SJCRH30 (cell line): ENCODE data around the gene VAPA. TPM values are rescaled to one million over a fixed set of nuclear protein-coding genes. Genes with fewer than 3 reads are reported as not detected.

ENCODE experiments used
- DNase-seq, 2 experiments: peaks; one replicate each; pipeline ENCODE4 v3.0.0-alpha.2; 2015 to 2020
- H3K27ac ChIP-seq: fragments of 250-450 bp; sonication (Bioruptor Pico); 2 replicates; pipeline ENCODE4 v1.5.1; 2020; ENCODE audit warnings: mild to moderate bottlenecking, moderate library complexity
- H3K27me3 ChIP-seq: fragments of 250-450 bp; sonication (Bioruptor Pico); 2 replicates; pipeline ENCODE4 v1.5.1; 2020; ENCODE audit warnings: mild to moderate bottlenecking, moderate library complexity
- H3K36me3 ChIP-seq: fragments of 250-450 bp; sonication (Bioruptor Pico); 2 replicates; pipeline ENCODE4 v1.5.1; 2020; ENCODE audit warnings: mild to moderate bottlenecking, moderate library complexity
- H3K4me1 ChIP-seq: fragments of 250-450 bp; sonication (Bioruptor Pico); 2 replicates; pipeline ENCODE4 v1.5.1; 2020; ENCODE audit warnings: mild to moderate bottlenecking, moderate library complexity
- H3K4me3 ChIP-seq: fragments of 250-450 bp; sonication (Bioruptor Pico); 2 replicates; pipeline ENCODE4 v1.5.1; 2020; ENCODE audit warnings: mild to moderate bottlenecking, moderate library complexity
- H3K9me3 ChIP-seq: fragments of 250-450 bp; sonication (Bioruptor Pico); replicated peaks from 2 replicates; pipeline ENCODE4 v1.5.1; 2020; ENCODE audit warnings: mild to moderate bottlenecking, moderate library complexity
- total RNA-seq: library from RNA; depleted of rRNA; stranded (reverse); fragments of >200 nt; shearing (Covaris generic); gene quantifications from 2 replicates; pipeline ENCODE4 v1.2.3, GENCODE V29; 2014; rRNA removed

The VAPA gene
- 154 and 164 TPM in 2 replicates for total RNA-seq

- H3K9me3 ChIP-seq = no peaks in the 10 kb centered on the region
- H3K36me3 ChIP-seq = no peaks in the 10 kb centered on the region
- H3K27ac ChIP-seq = peak within 1 kb of the TSS; percentile 94
- peaks cover 3% of the 10 kb centered on the region; the same call in 1 of the 2 replicates for H3K4me1 ChIP-seq
- peak; percentile 87 to 90 for DNase-seq
- peak within 1 kb of the TSS; percentile 98 for H3K4me3 ChIP-seq
- H3K27me3 ChIP-seq = no peaks in the 10 kb centered on the region
These were observed at the start of gene VAPA for GRCh38 chr18:9913526-9914333. TSS of gene VAPA (plus strand) at chr18:9914016. CDS start at chr18:9914257, 241 bp downstream.

DNA sequence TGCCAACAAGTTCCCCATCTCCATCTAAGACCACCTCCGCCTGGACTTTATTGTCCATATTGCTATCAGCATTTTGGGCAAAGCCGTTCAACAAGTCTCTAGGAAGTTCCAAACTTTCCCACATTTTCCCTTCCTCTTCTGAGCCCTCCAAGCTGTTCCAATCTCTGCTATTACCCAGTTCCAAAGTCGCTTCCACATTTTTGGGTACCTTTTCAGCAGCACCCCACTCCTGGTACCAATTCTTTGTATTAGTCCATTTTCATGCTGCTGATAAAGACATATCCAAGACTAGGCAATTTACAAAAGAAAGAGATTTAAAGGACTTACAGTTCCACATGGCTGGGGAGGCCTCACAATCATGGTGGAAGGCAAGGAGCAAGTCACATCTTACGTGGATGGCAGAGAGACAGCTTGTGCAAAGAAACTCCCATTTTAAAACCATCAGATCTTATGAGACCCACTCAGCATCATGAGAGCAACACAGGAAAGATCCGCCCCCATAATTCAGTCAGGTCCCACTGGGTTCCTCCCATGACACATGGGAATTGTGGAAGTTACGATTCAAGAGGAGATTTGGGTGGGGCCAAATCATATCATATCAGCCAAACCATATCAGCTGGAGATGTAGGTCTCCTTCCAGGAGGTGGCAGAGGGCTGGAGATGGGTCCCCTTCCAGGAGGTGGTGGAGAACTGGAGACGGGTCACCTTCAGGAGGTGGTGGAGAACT, 47.9 kb upstream of the VAPA start:
- H3K36me3 ChIP-seq = no peaks in the 10 kb centered on the region
- H3K4me1 ChIP-seq = no peaks in the 10 kb centered on the region
- DNase-seq = no peak
- H3K9me3 ChIP-seq = no peaks in the 10 kb centered on the region
- no peak overlapping the region for H3K4me3 ChIP-seq
- H3K27me3 ChIP-seq = no peaks in the 10 kb centered on the region
- H3K27ac ChIP-seq = no peak overlapping the region

DNA sequence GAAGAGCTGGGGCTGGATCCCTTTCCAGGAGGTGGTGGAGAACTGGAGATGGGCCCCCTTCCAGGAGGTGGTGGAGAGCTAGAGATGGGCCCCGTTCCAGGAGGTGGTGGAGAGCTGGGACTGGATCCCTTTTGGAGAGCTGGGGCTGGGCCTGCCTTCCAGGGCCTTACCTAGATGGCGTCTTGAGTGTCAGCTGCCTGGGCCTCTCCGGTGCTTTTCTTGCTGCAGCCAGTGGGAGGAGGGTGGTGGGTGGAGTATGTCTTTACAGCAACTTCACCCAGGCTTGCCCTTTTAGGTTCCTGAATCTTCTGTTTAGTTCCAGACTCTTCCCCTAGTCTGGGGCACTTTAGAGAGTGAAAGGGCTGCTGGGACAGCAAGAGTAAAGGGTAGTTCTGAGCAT, 47.2 kb upstream of the VAPA start:
- Histone ChIP-seq H3K27me3 (no peaks in the 10 kb centered on the region), H3K27ac (no peak overlapping the region), H3K4me3 (no peak overlapping the region), H3K9me3 (no peaks in the 10 kb centered on the region), H3K36me3 (no peaks in the 10 kb centered on the region), H3K4me1 (no peaks in the 10 kb centered on the region)
- DNase-seq = no peak

GRCh38 chr18:9867071-9867594, 46.7 kb upstream of the VAPA start:
- Histone ChIP-seq H3K27ac (no peak overlapping the region), H3K4me1 (no peaks in the 10 kb centered on the region), H3K27me3 (no peaks in the 10 kb centered on the region), H3K36me3 (no peaks in the 10 kb centered on the region), H3K9me3 (no peaks in the 10 kb centered on the region), H3K4me3 (no peak overlapping the region)
- no peak for DNase-seq

- no peak overlapping the region for H3K27ac ChIP-seq
These were observed 44.7 kb upstream of the VAPA start for GRCh38 chr18:9868857-9869714.

GRCh38 chr18:9869715-9870430, 43.9 kb upstream of the VAPA start:
- Histone ChIP-seq H3K27me3 (no peaks in the 10 kb centered on the region), H3K9me3 (no peaks in the 10 kb centered on the region), H3K4me3 (no peak overlapping the region), H3K4me1 (no peaks in the 10 kb centered on the region), H3K27ac (no peak overlapping the region), H3K36me3 (no peaks in the 10 kb centered on the region)
- DNase-seq = no peak

More at GRCh38 chr18:9868857-9869714, 44.7 kb upstream of the VAPA start:
- Histone ChIP-seq H3K4me1 (no peaks in the 10 kb centered on the region), H3K27me3 (no peaks in the 10 kb centered on the region), H3K9me3 (no peaks in the 10 kb centered on the region), H3K36me3 (no peaks in the 10 kb centered on the region), H3K4me3 (no peak overlapping the region)
- no peak for DNase-seq

GRCh38 chr18:9870431-9871008, 43.3 kb upstream of the VAPA start:
- Histone ChIP-seq H3K4me3 (no peak overlapping the region), H3K36me3 (no peaks in the 10 kb centered on the region), H3K27me3 (no peaks in the 10 kb centered on the region), H3K4me1 (no peaks in the 10 kb centered on the region), H3K9me3 (no peaks in the 10 kb centered on the region), H3K27ac (no peak overlapping the region)
- no peak for DNase-seq

DNA sequence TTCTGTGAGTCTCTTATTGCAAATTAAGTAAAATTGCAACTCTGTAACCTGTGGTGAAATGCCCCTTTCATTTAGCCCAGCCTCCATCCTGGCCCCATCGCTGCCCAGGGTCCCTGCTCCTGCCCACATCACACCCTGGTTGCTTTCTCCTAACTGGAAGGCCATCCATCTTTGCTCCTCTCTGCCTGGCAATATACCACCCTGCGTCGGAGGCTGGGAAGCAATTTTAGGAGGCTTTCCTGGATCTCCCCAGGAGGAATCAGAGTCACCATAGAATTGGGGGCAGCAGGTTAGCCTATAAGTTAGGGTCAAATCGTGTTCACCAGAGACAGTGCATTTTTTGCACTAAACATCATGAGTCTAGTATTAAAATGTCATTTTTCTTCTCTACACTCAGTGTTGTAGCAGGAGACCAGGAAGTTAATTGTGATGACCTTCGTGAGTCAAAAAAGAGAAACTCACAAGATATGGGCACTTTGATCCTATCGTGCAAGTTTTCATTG, 42.5 kb upstream of the VAPA start:
- Histone ChIP-seq H3K4me3 (no peak overlapping the region), H3K4me1 (no peaks in the 10 kb centered on the region; the same call in 1 of the 2 replicates), H3K36me3 (no peaks in the 10 kb centered on the region), H3K9me3 (no peaks in the 10 kb centered on the region), H3K27me3 (no peaks in the 10 kb centered on the region), H3K27ac (no peak overlapping the region)
- DNase-seq = no peak

- Histone ChIP-seq H3K27ac (no peak overlapping the region), H3K4me3 (no peak overlapping the region), H3K9me3 (no peaks in the 10 kb centered on the region), H3K36me3 (no peaks in the 10 kb centered on the region), H3K4me1 (peaks cover 7% of the 10 kb centered on the region; the same call in 1 of the 2 replicates), H3K27me3 (no peaks in the 10 kb centered on the region)
- no peak for DNase-seq
These were observed 41.0 kb upstream of the VAPA start for GRCh38 chr18:9872823-9873222.

GRCh38 chr18:9874728-9875127, 39.1 kb upstream of the VAPA start:
- Histone ChIP-seq H3K27ac (no peak overlapping the region), H3K4me3 (no peak overlapping the region), H3K27me3 (no peaks in the 10 kb centered on the region), H3K36me3 (no peaks in the 10 kb centered on the region), H3K4me1 (peaks cover 7% of the 10 kb centered on the region; the same call in 1 of the 2 replicates), H3K9me3 (no peaks in the 10 kb centered on the region)
- no peak for DNase-seq

GRCh38 chr18:9876212-9876866, 37.5 kb upstream of the VAPA start:
- Histone ChIP-seq H3K9me3 (no peaks in the 10 kb centered on the region), H3K27me3 (no peaks in the 10 kb centered on the region), H3K27ac (no peak overlapping the region), H3K36me3 (no peaks in the 10 kb centered on the region), H3K4me1 (peaks cover 7% of the 10 kb centered on the region; the same call in 1 of the 2 replicates), H3K4me3 (no peak overlapping the region)
- no peak for DNase-seq

- no peaks in the 10 kb centered on the region for H3K36me3 ChIP-seq
- H3K27me3 ChIP-seq = no peaks in the 10 kb centered on the region
- DNase-seq = peak; percentile 8 to 27
- no peaks in the 10 kb centered on the region for H3K9me3 ChIP-seq
- H3K4me1 ChIP-seq = peaks cover 7% of the 10 kb centered on the region; the same call in 1 of the 2 replicates
- peak overlapping the region; percentile 46 for H3K4me3 ChIP-seq
- peak overlapping the region; percentile 26; the same call in 1 of the 2 replicates for H3K27ac ChIP-seq
These were observed 36.8 kb upstream of the VAPA start for GRCh38 chr18:9876867-9877654.
